GM19397 (cell line): ENCODE results near the gene TBC1D22A.
"Not testable (repeated sequence)": the region's sequence is repeated elsewhere in the genome, so short reads cannot be mapped to it uniquely, and the experiment has no call there.

Experiments used
- ATAC-seq: cut with Tn5 transposase; IDR thresholded peaks from one replicate; pipeline ENCODE4 v1.9.1; 2021; ENCODE audit warnings: mild to moderate bottlenecking, moderate library complexity; ENCODE audit not compliant: unreplicated experiment

The TBC1D22A gene

DNA sequence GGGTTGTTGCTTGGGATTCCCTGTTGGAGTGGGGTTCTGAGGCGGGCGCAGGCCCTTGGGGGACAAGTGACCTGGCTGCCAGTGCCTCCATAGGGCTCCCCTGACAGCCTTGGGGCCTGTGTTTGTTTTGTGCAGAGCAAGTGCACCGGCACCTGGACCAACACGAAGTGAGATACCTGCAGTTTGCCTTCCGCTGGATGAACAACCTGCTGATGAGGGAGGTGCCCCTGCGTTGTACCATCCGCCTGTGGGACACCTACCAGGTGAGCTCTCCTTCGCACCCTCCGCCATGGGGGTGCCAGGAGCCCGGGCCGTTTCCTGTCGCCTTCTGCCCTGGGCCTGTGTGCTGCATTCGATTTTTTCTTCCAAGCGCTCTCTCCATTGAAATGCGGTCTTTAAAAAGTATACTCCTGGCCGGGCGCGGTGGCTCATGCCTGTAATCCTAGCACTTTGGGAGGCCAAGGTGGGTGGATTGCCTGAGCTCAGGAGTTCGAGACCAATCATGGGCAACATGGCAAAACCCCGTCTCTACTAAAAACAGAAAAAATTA is 274.6 kb downstream of the TBC1D22A start:
- no peak for ATAC-seq

DNA sequence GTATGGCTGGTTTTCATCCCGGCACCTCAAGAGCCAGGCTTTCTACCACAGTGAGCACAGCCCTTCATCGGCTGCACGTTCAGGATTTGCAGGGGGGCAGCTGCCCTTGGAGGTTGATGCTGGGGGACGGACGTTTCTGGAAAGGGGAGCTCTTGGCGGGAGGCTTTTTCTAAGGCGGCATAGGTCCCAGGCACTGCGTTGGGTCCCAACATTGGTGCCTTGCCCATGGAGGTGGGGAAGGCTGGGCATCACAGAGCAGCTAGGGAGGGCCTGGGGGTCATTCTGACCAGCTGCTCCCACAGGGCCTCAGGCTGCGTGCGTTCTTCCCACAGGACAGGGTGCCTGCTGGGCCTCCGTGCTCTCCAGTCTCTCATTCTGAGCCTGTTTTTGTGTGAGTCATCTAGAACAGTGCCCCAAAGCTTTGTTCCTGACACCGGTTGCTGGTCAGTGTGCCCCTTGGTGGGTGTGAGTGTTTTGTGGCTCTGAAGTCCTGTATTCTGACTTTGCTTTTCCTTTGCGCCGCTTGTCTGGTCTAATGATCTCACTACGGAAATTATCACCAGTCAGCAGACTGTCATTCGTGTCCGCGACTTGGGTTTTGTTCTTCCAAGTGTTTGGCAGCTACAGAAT is 275.9 kb downstream of the TBC1D22A start:
- ATAC-seq, result no peak

DNA sequence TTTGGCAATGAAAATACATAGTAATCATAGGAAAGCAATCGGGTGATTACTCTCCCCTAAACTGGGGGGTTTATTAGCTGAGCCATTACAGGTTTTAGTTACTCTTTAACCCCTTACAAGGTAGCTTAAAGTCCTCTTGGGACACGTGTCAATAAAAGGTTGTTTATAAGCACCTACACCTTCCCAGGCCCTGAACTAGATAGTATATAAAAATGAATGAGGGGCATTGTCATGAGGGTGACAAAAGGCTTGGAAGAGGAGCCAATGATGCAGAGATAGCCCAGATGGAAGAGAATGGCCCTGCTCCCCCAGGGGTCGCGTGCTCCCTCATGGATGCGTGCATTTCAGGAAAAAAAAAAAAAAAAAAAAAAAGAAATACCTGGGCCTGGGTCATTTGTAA is 276.9 kb downstream of the TBC1D22A start:
- no peak for ATAC-seq

DNA sequence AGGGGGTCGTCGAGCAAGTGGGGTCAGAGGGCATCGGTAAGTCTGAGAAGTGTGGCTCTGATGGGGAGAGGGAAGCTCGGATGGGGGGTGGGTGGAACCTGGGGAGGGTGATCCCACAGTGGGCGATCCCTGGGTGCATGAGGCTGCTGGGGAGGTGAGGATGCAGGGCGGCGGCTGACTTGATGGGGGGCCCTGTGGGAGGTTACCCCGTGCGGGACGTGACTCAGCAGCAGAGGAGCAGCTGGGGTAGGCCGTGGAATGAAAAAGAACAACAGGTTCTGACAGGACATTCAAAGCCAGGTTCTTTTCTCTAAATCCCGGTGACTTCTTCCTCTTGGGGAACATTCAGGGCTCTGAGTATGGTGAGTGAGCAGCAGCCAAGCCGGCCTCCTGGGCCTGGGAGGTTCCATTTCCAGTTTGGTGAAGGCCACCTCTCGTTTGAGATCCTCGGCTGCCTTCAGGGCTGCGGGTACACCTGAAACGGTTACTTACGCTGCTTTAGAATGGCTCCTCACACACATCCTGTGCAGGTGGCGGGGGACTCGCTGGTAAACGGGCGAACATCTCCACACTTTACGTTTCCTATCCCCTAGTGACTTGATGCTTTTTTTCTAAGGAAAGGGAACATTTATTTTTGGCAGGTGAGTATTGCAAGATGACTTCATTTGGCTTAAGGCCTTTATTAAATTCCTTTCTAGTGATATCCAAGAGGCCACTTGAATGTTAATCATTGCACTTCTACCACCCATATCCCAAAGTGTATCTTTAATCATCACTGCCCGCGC is 278.2 kb downstream of the TBC1D22A start:
- no peak for ATAC-seq

DNA sequence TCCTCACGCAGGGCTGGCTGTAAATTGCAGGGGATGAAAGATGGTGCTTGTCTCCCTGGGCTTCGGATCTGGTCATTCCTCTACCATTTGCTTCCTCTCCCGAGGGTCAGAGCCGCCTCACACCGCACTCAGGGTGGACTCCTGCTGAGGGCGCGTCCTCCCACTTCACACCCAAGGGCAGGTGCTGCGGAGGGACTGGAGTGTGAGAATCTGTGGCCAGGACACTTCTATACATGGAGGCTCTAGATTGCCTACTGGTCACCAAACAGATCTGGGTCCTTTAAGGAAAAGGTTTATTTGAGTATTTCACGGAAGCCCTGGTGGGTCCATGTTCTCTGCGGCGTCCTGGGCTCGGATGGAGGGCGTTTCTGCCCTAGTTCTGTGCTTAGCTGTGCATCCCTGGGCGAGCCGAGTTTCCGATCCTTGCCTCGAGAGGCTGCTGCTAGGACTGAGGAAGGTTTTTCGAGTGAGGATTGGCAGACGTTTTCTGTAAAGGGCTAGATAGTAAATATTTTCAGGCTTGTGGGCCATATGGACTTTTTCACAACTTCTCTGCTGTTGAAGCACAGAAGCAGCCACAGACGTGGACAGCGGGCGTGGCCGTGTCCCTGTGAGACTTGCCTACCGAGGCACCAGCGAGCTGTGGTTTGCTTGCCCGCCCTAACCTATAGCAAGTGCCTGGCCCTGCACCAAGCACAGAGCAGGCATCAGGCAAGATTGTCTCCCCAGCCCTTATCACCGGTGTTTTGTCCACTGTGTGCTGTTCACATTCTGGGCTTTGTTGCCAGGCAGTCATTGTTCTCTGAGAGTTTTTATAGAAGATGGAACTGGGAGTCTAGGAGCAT is 279.0 kb downstream of the TBC1D22A start:
- no peak for ATAC-seq

DNA sequence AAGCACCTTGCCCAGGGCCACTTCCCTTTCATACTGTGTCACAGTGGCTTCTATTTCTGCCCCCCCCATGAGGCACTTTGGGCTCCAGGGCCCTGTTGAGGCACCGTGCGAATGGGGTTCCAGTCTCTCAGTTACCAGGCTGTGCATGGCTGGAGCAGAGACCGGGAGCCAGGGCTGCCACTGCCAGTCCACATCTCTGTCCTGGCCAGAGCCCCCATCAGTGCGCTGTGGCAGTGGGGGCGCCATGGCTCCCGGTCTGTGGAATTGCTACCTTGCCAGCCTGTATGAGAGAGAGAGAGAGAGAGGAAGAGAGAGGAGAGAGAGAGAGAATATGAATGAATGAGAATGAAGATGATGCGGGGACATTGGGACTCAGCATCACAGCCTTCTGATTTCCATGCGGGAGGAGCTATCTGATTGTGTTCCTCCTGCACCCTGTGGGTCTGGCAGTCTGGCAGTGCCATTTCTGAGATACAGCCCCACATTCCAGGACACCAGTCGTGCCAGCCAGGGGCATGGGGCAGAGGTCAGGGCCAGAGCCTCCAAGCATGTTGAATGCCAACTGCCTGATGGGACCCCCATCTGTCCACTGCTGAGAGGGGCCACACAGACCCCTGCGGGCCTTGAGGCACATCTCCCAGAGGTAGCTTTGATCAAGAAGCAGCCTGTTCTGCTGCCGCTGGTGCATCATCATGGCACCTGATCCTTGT is 279.8 kb downstream of the TBC1D22A start:
- ATAC-seq, result no peak

DNA sequence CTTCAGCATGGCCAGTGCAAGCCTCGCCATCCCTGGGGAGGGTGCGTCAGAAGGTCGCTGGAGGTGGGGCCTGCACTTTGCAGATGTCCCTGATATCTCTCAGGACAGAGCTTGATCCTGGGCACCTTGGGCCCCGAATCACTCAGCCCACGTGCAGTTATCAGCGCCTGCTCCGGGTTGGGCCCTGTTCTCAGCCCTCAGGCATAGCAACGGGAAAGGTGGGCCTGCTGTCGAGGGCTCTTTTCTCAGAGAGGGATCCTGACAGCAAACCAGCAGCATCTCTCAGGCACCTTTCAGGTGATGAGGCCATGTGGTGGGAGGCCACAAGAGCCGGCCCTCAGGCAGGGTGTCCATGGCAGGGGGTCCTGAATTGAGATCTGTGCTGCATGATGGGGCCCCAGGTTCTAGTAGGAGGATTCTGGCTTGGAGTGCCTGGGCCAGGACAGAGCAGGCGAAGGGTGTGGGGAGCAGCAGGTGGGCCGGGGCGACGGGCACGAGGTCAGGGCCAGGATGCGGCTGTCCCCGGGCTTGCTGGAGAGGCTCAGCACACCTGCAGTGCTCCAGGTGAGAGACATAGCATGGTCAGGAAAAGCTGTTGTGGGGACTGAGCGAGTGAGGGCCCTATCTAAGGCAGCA is 280.5 kb downstream of the TBC1D22A start:
- no peak for ATAC-seq

DNA sequence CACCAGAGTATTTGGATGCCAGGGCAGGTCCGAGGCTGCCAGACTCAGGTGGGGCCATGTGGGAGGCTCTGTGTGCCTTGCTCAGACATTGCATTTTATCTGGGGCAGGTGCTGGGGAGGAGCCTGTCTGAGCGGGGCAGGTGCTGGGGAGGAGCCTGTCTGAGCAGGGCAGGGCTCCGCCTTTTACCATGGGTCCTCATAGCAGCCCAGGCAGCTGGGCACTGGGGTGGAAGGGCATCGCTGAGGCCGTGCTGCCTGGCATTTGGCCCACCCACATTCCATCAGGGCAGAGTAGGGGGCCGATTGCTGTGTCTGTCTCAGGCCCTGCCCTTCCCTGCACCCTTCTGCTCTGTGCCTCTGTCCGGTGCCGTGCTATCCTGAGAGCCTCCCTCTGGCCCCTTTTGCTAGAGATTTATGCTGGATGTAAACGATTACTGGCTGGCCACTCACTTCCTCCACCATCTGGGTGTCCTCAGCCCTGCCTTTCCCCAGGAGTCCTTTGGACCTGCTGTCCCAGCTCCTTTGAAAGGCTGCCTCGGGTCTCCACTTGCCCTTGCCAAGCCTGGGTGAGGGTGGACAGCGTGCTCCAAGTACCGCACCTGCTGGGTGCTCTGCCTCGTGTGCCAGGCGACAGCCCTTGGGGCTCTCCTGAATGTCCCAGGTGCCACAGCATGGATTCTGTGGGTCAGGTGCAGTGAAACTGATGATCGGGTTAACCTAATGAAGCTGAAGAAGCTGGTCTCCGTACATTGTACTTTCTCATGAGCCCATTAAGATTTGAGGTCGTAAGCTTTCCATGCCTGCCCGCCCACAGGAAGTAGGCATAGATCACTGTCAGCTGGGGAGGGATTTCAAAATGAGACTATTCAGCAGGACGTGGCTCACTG is 281.6 kb downstream of the TBC1D22A start:
- no peak for ATAC-seq

DNA sequence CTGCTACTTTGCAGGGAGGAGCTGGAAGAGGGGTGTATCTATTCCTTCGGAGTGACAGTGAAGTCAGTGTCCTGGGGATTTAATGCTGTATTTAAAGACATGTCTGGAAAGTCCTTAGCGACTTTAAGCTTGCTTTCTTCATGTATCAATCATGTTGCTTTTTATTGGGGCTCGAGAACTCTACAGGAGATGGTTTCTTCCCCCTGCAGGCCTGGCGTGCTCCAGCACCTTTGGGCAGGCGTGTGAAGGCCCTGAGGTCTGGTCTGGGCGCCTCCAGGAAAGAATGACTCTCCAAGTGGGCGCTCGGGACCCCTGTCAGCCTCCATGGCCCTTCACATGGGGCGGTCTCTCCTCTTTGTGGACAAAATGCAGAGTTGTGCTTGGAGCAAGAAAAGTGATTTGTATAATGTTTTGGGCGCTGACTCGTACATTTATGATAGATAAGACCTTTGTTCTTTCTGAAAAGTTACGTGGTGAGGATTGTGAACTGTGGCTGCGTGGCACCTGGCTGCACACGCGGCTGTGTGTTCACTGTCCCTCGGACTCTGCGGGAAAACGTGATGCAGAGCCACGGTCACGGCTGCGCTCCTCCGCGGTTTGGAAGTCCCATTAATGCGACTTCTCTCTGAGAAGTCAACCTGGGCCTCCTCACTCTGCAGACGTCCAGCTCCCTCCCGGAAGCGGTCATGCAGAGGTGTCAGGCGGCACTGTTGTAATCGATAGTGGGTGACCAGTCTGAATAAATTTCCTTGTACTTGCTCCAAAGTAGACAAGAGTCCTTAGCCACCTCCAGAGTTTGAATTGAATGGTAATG is 282.5 kb downstream of the TBC1D22A start:
- ATAC-seq, result no peak

DNA sequence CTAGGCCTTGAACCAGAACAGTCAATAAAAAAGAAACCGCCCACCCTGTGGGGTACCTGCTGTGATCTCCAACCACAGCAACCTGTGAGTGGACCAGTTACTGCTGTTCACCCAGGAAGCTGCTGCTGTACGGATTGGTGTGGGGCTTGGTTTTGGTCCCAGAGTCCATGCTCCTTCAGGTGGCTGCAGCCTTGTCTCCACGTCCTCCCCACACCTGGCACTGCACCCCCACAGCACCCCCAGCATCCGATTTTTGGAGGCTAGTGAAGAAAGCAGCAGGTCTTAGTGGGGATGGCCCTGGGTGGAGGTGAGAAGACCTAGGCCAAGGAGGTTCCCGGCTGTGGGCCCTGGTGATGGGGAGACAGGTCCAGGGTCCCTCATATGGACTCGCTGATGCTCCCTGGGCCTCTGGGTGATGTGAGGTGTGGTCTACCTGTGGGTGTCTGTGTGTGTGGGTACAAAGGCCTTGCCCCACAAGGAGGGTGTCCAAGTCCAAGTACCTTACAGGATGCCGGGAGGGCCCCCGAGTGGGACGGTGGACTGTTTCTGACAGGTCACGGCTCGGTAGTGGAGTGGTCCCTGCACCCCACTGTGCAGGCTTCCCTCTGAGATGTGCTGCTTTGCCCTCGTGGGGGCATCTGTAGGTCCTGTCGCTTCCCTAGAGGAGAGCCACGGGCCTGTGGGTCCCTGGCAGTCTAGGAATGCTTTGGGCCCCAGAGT is 283.4 kb downstream of the TBC1D22A start:
- no peak for ATAC-seq

DNA sequence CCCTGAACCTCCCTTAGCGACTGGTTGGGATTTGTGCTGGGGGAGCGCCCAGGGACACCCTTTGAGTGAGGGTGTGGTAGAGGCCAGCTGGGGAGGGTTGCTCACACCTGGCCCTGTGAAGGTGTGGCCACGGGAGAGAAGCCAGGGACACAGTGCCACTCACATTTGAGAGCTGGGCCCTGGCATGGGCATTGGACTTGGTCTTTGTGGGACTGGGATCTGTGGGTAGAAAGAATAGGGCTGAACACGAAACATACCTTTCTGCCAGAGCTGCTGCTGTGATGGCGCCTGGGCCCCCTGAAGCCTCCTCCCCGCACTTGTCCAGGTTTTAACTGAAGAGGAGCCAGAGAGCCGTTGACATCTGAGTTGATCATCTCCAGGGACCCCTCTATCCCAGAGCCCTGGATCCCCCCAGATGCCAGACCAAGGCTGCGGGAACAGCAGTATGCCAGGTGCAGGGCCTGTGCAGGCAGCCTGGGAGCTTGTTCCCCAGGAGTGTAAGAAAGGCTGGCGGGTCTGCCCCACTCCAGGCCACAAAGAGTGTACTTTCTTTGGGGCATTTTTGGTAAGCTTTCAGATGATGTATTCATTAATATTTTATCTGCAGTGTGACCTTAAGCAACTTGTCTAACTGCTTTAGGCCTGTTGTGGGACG is 284.1 kb downstream of the TBC1D22A start:
- no peak for ATAC-seq

DNA sequence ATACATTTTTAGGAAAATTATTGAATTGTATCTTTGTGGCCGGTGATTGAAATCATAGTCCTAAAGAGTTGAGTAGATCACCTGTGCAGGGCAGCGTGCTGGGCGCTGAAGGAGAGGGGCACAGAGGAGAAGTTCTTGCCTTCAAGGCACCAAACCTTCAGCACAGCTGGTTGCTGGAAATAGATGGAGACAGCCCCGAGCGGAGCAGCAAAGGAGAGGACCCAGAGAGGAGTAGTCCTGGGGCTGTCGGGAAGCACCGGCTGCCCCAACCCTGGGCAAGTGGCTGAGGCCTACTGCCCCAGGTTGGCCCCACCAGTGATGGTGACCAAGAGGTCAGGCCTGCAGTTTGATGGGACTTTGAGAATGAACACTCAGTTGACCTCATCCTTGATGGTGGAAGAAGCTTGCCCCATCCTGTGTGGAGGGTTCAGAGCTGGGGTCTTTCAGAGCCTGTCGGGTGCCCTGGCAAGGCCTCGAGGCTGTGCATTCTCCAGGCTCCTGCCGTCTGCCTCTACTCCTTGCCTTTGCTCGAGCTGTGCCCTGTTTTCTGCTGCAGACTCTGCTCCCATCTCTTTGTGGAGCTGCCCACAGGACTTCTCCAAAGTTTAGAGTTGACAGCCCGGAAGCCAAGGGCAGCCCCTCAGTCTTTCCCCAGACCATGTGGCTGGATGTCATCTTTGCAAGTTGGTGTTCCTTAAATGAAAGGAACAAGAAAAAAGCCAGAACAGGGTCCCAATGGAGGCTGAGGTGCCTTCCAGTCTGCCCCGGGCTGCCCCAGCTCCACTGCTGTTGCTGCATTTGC is 285.1 kb downstream of the TBC1D22A start:
- no peak for ATAC-seq

DNA sequence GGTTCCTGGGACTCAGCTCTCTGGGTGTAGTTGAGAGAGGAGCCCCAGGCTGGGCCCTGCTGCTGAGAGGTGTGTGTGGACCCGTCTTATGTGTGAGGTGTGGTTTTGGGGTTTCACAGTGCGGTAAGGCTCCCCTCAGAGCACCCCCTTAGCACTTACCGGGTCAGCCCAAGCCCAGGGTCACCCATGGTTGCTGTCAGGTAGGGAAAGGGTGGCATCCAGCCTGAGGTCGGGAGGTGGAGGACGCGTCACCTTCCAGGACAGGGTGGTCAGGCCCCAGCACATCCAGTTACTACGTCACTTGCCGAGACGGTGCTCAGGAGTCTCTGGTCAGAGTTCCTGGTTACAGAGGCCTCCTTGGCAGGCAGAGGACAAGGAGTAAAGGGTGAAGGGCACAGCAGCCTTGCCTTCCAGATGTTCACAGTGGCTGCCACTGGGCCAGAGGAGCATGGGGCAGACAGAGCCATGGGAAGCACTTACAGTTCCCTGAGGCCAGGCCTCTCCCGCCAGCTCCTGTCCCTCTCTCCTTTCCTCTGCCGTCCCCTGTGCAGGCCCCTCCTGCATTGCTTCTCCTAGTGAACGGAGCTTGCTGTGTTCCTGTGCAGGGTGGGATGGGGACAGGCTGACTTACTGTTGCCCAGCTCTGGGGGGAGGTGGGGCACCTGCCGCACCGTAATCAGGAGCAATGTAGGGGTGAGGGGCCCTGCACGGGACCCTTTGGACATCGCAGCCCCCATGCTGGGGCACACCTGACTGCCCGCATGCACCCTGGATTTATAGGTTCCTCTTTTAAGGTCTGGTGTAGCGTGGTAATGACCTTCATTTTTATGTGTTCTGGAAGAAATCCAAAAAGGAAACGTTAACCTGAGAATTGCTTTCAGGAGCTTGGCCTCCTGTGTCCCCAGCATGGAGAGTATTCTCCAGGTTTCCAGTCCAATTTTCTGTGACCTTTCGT is 285.9 kb downstream of the TBC1D22A start:
- ATAC-seq, result no peak

DNA sequence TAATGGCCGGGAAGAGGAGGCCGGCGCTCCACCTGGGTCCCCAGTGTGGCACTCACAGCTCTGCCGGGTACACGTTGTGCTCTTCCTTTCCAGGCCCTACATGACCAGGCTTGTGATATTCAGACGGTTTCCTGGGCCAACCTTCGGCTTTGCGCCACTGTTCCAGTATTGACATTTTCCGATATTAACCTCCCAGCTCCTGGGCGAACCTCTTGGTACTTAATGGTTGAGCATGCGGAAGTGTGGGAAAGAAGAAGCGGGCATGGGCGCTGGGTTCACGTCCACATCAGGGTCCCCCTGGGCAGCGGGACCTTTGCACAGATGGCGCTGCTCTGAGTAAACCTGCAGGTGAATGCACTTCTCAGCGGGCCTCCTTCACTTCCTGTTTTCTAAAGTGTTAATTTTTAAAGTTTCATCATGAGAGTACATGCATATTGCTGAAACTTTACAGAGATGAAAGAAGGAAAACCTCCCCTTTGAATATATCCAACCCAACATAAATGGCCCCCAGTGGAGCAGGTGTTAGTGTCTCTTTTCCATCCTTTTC is 286.7 kb downstream of the TBC1D22A start:
- no peak for ATAC-seq

DNA sequence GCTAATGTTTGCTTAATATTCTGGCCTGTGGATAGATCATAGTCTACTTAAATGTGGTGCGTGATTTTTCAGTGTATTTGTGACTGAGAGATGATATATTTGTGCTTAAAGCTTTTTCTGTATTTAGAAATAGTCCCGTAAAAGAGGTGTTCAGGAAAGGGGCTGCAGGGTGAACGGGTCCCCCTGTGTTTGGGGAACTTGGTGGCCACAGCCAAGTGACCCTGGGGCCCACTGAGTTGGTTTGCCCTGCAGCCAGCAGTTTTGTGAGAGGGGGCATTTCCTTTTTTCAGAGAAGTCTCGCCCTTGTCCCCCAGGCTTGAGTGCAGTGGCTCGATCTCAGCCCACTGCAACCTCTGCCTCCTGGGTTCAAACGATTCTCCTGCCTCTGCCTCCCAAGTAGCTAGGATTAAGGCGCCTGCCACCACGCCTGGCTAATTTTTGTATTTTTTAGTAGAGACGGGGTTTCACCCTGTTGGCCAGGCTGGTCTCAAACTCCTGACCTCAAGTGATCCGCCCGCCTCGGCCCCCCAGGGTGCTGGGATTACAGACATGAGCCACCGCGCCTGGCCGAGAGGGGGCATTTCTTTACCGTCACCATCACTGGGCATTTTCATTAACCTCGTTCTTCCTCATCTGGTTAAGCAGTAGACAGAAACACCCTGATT is 287.4 kb downstream of the TBC1D22A start:
- ATAC-seq, result not testable (repeated sequence)
